SK-N-SH treated with all-trans-retinoic acid at 6 μM for 48 hours (cell line): ENCODE results near the gene OR2B2.

Source experiments
- BACH2 ChIP-seq: fragments of 250-450 bp; sonication (Bioruptor Pico); IDR thresholded peaks from 2 replicates; pipeline ENCODE4 v1.9.0; 2021; ENCODE audit warnings: mild to moderate bottlenecking, borderline replicate concordance
- CSDC2 ChIP-seq: fragments of 250-450 bp; sonication (Bioruptor Pico); IDR thresholded peaks from 2 replicates; pipeline ENCODE4 v1.5.0; 2020; ENCODE audit warnings: mild to moderate bottlenecking, moderate library complexity
- PPARA ChIP-seq: fragments of 250-450 bp; sonication (Bioruptor Pico); IDR thresholded peaks from 2 replicates; pipeline ENCODE4 v1.5.0; 2020; ENCODE audit warnings: mild to moderate bottlenecking, borderline replicate concordance
- RARB ChIP-seq: fragments of 250-450 bp; sonication (Bioruptor Pico); IDR thresholded peaks from 2 replicates; pipeline ENCODE4 v1.8.0; 2021; ENCODE audit warnings: mild to moderate bottlenecking, moderate library complexity
- ZNF70 ChIP-seq: fragments of 450-650 bp; formaldehyde crosslinking; IDR thresholded peaks from 2 replicates; pipeline ENCODE4 v1.5.0; 2020; ENCODE audit warnings: mild to moderate bottlenecking, moderate library complexity
- TF ChIP-seq, protein P1 (sequence below): fragments of 250-450 bp; sonication (Bioruptor Pico); IDR thresholded peaks from 2 replicates; pipeline ENCODE4 v1.5.1; 2020; ENCODE audit warnings: low read depth, mild to moderate bottlenecking, moderate library complexity

DNA sequence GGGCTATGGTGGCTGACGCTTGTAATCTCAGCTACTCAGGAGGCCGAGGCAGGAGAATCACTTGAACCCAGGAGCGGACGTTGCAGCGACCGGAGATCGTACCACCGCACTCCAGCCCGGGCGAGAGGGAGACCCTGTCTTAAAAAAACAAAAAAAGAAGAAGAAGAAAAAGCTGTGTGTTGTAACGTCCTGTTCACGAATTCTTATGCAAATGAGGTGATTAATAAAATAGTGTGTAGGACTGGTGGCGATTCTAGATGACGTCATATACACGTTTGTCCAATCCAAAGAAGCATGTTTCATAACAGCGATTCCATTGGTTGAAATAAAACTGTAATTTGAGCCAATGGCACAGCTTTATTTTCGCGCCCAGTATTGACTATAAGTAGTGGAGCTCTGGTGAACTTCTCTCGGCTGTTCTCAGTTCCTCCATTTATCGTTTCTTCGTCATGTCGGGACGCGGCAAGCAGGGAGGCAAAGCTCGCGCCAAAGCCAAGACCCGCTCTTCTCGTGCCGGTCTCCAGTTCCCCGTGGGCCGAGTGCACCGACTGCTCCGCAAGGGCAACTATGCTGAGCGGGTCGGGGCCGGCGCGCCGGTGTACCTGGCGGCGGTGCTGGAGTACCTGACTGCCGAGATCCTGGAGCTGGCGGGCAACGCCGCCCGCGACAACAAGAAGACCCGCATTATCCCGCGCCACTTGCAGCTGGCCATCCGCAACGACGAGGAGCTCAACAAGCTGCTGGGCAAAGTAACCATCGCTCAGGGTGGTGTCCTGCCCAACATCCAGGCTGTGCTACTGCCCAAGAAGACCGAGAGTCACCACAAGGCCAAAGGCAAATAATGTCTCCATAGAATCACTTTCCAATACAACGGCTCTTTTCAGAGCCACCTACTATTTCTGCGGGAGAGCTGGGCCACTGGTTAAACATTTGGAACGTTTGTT is 47.0 kb downstream of the OR2B2 start:
- TF ChIP-seq ZNF70 (no peak; the same call in 1 of the 2 replicates), RARB (CRISPR knock-in tag) (no peak), CSDC2 (CRISPR knock-in tag) (peak; percentile 86; the same call in 1 of the 2 replicates), BACH2 (CRISPR knock-in tag) (peak; percentile 95), PPARA (CRISPR knock-in tag) (peak; percentile 98)
- TF ChIP-seq, protein P1, sequence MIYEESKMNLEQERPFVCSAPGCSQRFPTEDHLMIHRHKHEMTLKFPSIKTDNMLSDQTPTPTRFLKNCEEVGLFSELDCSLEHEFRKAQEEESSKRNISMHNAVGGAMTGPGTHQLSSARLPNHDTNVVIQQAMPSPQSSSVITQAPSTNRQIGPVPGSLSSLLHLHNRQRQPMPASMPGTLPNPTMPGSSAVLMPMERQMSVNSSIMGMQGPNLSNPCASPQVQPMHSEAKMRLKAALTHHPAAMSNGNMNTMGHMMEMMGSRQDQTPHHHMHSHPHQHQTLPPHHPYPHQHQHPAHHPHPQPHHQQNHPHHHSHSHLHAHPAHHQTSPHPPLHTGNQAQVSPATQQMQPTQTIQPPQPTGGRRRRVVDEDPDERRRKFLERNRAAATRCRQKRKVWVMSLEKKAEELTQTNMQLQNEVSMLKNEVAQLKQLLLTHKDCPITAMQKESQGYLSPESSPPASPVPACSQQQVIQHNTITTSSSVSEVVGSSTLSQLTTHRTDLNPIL (CRISPR knock-in tag): peak; percentile 98
